ENCODE results near the gene LHPP.

DNA sequence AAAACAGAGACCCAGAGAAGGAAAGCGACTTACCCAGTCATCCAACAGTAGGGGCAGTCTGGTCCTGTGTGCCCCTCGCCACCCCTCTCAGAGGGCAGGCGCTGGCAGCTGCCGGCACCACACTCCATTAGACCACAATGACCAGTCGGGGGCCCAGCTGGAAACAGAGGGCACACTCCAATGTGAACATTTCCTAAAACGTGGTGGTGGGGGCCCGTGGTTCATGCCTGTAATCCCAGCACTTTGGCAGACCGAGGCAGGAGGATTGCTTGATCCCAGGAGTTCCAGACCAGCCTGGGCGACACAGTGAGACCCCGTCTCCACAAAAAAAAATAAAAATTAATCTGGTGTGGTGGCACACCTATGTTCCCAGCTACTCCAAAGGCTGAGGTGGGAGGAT, 42.0 kb upstream of the LHPP start:
- TF ChIP-seq, protein P1, sequence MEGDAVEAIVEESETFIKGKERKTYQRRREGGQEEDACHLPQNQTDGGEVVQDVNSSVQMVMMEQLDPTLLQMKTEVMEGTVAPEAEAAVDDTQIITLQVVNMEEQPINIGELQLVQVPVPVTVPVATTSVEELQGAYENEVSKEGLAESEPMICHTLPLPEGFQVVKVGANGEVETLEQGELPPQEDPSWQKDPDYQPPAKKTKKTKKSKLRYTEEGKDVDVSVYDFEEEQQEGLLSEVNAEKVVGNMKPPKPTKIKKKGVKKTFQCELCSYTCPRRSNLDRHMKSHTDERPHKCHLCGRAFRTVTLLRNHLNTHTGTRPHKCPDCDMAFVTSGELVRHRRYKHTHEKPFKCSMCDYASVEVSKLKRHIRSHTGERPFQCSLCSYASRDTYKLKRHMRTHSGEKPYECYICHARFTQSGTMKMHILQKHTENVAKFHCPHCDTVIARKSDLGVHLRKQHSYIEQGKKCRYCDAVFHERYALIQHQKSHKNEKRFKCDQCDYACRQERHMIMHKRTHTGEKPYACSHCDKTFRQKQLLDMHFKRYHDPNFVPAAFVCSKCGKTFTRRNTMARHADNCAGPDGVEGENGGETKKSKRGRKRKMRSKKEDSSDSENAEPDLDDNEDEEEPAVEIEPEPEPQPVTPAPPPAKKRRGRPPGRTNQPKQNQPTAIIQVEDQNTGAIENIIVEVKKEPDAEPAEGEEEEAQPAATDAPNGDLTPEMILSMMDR (IDR thresholded peaks at IDR 0.05), result no peak
- no peak for TF ChIP-seq POLR2A (IDR thresholded peaks at IDR 0.05)
- TF ChIP-seq EP300 (IDR thresholded peaks at IDR 0.05), result no peak
